GF-D8 (cell line): Measurements from ENCODE around the gene MECR.
"Not testable (repeated sequence)": the region's sequence is repeated elsewhere in the genome, so short reads cannot be mapped to it uniquely, and the experiment has no call there.

Source experiments
- DNase-seq: peaks from one replicate; lab custom pipeline; 2025; lab: John Stamatoyannopoulos, UW

Gene MECR

DNA sequence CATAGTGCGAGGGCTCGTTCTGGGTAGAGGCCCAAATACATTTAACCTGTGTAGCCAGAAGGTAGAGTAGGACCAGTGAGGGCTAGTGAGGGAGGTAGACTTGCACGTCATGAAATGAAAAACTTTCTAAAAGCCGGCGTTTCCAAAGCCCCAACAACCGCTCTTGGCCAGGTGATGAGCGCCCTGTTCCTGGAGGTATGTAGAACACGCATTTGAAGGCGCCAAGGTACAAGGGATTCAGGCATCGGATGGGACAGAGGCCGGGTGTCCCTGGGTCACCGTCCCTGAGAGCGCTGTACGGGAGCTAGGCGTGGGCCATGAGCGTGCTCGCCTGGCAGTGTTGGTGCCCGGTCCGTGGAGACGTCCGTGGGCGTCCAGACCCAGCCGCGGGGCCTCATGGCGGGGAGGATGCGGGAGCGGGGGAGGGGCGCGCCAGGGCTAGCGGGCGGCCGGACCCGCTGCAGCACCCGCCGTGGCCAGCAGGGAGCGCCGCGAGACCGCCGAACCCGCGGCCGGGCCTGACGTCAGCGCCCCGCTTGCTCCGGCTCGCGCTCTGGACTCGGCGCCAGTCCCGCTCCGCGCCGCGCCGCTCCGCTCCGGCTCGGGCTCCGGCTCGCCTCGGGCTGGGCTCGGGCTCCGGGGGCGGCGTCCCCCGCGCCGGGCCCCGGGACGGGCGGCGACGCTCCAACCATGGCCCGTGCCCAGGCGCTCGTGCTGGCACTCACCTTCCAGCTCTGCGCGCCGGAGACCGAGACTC, 5.4 kb upstream of the MECR start, which contains the start of gene PTPRU:
PTPRU (plus strand) TSS at position 568 of the 757 bp plus-strand sequence; CDS start at position 691, 123 bp downstream.
- peak; percentile 5 for DNase-seq

DNA sequence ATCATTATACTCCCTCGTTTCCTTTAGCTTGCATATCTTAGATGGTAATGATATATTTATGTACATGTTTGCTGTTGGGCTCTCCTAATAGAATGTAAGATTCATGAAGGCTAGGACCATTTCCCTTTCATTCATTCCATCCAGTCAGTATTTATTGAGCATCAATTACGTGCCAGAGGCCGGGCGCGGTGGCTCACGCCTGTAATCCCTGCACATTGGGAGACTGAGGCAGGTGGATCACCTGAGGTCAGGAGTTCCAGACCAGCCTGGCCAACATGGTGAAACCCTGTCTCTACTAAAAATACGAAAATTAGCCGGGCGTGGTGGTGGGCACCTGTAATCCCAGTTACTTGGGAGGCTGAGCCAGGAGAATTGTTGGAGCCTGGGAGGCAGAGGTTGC, 4.1 kb upstream of the MECR start:
- not testable (repeated sequence) for DNase-seq

DNA sequence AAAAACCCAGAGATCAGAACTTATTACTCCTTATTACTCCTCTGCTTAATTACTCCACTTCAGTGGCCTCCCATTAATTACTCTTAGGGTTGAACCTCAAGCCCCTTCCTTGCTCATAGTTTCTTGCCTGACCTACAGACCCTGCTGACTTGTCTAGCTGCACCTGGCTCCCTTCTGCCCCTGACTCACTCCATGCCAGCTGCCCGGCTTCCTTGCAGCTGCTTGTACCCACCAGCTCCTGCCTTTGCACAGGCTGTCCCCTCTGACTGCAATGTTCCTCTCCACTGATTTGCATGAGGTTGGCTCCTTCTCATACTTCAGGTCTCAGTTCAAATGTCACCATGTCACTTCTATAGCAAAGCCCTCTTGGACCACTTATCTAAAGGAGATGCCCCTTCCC, 3.7 kb upstream of the MECR start:
- no peak for DNase-seq

DNA sequence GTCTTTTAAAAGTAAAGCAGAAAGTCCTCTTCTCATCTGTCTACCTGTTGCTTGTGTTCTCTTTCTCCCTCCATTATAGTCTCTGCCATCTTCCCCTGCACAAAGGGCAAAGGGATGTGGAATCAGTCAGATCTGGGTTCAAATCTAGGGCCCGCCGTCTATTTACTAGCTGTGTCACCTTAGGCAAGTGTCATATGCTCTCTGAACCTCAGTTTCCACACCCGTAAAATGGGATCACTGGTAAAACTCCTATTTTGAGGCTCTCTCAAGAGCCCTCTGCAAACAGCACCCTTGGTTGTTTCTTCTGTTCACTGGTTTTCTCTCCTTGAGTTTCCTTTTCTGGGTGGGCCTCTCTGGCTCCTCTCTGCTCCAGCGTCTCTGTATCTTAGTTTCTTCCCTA, 3.0 kb upstream of the MECR start:
- DNase-seq, result no peak

DNA sequence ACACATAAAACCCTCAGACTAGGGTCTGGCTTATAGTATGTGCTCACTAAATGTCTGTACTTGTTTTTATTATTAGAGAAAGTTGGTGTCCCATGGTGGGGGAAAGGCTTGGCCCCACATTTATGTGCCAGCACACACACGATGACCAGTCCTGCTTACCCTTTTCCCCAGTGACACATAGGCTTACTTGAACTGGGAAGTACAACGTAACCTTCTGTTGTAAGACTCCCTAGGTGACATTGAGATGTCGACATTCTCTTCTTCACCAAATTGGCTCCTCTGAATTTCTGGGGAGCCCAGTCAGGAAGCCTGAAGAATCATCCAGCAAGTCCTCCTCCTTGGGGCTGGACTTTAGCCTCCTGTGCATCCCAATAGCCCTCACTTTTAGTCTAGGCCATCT, 1.7 kb upstream of the MECR start:
- no peak for DNase-seq

DNA sequence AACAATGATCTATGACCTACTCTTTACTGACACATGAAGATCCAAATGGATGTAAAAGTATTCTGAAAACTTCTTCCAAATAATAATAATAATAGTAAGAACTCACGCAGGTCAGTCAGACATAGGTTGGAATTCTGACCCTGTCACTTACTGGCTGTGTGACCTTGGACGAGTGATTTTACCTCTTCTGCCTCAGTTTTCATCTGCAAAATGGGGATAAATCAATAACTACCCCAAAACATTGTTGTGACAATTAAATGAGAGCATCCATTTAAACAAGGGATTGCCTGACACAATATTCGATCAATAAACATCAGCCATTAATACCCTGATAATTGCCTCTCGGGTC, 556 bp downstream of the MECR start:
- DNase-seq, result no peak

DNA sequence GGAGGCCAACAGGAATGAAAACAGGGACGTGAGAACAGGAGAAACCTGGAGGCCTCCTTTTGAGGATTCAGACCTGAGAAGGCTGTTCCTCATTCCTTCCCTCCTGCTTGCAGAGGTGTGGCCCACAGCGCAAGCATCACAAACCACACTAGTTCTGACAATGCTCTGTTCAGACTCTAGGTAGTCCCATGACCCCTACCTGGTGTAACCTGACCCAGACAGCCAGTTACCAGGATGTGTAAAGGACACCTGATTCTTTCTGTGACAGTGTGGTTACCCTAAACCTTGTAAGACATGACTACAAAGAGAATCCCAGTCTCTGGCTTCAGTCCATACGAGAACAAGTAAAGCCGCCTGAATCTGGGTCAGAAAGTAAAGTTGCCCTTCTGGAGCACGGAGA, 3.2 kb downstream of the MECR start:
- DNase-seq, result no peak

DNA sequence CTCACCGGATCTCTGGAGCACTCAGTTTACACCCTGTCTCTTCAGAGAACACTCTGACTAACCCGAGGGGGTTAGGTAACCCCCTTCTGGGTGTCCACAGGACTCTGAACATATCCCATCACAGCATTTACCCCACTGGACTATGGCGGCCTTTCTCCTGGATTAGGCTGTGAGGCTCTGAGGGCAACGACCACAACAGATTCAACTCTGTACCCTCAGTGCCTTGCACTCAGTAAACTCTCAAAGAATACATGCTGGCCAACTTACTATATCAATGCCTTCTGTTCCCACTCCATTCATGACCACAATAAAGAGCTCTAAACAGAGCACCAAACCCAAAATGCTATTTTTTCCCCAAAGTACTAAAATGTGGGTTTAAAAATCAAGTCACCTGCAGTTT, 5.4 kb downstream of the MECR start:
- DNase-seq, result no peak

DNA sequence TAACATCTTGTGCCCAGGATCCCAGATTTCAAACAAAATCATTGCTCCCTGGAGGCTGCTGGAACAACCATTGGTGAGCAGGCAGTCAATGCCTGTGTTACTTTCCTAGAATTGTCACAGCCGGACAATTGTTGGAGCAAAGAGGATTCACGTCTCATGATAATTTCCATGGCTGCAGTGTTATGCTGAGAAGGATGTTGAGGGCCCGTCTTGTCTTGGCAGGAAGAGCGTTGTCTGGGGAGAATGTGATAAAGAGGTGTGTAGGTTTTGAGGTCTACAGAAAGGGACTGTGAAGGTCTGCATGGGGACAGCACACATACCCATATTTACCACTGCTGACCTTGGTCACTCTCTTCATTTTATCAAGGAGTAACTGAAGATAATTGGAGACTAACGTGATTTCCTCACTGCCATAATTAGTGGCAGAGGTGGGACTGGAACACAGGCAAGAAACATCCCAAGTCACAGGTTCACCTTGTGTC, 6.3 kb downstream of the MECR start:
- DNase-seq, result no peak

DNA sequence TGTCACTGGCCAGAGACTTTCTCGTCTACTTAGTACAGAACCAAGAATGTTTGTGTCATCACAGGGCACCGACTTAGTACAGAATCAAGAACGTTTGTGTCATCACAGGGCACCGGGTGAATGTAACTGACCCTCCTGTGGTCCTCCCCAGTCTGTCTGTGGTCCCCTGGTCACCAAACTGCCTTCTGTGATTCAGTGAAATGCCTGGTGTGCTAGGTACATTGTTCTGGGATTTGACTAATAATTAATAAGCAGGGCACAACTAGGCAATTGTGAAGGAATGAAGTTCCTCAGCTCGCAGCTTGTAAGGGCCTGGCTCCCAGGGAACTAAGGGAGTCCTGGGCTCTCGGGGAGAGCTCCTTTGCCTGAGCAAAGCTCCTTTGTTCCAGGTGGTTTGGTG, 7.2 kb downstream of the MECR start:
- DNase-seq, result no peak

DNA sequence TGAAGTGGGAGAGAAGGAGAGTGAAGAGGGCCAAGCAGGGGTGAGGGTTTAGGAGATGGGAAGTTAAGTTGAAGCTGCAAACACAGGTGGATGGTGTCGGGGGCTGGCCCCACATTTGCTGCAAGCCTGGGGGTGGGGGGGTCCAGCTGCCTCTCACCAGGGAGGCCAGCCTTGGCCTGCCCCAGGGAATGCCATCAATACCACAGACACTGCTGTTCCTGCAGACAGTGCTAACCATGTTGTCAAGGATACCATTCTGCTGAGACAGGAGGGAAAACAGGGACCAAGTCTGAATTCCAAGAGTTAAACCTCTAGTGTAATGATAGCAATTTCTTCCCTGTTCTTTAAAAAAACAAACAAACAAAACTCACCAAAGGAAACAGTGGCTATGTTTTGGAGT, 8.0 kb downstream of the MECR start:
- no peak for DNase-seq

DNA sequence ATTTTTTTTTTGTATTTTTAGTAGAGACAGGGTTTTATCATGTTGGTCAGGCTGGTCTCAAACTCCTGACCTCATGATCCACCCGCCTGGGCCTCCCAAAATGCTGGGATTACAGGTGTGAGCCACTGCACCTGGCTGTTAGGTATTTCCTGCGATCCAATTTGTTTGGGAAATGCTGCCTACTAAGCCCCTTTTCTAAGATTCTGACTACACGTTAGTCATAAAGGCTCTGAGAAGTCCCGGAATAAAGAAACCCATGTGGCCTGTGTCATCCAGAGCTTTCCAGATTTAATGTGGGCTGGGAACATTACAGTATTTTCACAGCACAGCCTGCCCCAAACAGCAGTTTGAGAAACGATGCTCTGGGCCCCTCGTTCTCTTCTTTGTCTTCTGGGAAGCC, 8.5 kb downstream of the MECR start:
- DNase-seq, result not testable (repeated sequence)

DNA sequence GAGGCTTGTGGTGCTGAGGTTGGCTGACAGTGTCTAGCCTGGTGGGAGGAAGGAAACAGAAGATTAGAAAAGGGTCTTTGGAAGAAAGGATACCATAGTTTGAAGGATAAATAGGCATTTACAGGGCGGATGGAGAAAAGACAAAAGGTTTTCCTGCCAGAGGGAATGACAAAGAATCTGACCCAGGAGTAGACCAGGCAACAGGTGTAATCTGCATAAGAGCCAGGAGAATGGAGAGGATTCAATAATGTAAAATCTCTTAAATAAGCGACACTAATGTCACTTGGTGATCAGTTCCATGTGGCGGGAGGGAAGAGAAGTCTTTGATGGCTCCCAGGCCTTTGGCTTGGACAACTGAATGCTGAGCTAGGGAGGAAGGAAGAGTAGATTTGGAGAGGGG, 9.4 kb downstream of the MECR start:
- no peak for DNase-seq

DNA sequence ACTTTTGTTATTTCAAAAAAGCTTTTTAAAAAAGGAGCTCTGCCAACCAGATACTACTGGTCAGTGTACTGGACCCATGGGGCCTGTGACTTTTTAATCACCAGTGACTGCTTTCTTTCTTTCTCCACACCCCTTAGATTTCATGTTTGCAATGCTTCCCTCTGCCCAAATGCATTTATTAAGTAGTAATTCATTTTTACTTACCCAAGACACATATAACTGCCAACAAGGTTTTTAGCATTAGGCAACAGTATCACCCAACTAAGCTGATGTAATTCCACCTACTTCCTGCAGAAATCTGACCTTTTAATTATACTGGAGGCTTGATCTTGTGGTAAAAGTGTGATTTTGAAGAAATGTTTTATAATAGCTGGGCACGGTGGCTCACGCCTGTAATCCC, 12.5 kb downstream of the MECR start:
- DNase-seq, result peak; percentile 10

DNA sequence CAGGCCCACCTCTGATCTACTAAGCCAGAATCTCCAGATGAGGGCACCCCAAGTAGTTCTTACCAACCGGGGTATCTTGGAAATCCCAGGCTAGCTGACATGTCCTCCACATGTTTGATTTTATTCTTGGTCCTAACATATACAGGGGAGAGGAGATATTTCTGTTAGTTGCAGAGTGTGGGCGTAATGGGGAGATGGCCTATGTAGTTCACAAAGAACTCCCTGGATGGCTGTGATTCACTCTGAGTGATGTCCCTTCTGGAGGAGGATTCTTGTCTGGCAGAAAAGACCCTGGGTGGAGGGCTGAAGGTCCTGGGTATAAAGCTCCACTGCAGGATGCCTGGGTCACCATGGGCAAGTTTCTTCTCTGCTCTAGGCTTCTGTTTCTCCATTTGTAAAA, 13.1 kb downstream of the MECR start:
- no peak for DNase-seq

DNA sequence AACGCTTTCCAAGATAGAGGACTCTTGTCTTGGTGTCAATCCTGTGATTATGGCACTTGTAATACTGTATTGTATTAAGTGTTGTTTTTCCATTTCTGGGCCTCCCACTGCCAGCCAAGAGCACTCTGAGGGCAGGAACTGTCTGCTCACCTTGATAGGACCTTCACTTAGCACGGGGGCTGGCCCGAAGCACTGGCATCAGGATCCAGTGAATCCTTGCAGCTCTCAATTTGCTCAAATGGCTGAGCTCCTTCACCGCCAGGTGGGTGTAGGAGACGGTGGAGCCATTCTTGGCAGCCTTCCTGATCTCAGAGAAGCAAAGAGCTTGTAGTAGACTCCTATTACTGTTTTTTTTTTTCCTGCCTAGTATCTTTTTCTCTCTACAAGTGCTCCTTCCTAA, 17.7 kb downstream of the MECR start:
- no peak for DNase-seq

DNA sequence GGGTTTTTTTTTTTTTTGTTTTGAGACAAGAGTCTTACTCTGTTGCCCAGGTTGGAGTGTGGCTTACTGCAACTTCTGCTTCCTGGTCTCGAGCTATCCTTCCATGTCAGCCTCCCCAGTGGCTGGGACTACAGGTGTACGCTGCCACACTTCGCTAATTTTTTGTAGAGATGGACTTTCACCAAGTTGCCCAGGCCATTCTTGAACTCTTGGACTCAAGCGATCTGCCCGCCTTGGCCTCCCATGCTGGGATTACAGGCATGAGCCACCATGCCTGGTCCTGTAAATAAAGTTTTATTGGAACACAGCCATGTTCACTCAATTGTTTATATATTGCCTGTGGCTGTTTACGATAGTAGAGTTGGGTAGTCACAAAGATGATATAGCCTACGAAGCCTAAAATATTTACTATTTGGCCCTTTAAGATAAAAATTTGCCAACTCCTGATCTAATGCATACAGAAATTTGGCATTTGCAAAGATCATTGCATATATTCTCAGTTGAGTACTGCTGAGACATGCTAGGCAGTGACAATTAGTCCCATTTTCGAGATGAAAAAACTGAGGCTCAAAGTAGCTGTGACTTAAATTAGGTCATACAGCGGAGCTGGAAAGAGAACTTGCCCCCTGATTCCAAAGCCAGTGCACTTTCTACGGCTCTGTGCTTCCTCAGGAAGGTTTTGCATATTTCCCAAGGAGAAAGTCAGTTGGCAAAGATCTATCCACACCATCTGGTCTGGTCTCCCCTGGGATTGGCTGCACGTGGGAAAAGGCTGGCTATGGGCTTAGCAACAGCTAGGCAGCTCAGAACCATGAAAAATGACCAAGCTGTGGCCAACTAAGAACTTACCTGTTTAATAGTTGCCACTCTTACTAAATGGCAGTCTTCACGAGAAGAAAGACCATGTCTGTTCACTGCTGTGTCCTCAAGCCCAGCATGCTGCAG, 19.4 kb downstream of the MECR start:
- no peak for DNase-seq

DNA sequence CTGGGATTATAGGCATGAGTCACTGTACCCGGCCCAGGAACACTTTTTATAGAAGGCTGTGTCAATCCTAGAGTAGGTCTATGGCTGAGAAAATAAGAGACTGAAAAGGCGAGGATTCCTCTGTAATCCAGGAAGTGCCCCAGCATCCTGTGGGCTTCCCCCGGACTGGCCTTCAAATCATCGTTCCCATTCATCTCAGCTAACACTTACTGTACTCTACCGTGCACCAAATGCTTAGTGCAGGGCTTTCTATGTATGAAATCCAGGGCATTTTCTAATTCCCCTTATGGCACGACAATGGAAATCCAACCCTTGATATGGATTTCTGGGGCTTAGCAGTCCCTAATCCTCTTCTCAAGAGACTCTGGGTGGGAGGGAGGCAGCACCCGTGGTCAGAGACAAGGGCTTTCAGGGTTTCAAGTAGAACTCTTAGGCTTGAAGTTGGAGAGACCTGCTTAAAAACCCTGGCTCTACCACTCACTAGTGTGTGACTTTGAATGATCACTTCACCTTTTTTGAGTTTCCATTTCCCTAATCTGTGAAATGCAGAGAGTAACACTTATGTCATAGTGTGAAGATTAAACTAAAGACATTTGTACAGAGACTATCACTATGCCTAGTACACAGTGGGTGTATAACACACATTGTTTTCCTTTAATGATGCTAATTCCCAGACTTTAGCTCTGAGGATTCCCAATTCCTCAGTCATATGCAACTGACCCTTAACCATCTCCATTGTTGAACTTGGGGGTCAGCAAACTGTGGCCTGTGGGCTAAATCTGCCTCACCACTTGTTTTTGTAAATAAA, 20.3 kb downstream of the MECR start:
- no peak for DNase-seq

DNA sequence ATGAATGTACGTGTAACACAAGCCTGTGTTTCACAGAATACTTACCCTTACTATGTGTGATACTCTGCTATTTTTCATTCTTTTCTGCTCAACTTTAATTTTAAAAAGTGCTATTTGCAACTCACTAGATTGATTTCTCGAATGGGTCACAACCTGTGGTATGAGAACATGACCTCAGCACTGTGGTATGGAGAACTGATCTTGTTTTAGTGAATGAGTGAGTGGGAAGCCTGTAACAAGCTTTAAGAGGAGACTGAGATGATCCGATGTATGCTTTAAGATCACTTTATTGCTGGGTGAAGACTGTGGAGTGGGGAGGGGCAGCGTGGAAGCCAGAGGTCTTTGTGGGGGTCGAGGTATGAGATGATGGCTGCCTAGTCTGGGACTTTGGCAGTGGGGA, 21.6 kb downstream of the MECR start:
- no peak for DNase-seq

DNA sequence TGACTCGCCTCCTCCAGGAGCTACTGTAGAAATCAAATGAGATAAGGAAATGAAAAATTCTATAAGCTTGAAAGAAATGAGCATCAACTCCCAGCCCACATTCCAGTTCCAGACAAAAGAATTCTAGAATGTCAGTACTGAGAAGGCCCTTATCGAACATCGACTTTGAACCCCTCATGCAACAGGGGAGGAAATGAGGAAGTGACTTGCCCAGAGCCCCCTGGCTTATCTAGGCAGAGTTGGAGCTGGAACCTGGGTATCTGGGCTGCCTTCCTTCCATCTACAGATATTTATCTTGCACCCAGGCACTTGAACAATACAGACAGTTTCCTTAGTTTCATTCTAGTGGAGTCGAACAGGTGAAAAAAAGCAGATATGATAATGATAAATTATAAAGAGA, 22.3 kb downstream of the MECR start:
- no peak for DNase-seq

DNA sequence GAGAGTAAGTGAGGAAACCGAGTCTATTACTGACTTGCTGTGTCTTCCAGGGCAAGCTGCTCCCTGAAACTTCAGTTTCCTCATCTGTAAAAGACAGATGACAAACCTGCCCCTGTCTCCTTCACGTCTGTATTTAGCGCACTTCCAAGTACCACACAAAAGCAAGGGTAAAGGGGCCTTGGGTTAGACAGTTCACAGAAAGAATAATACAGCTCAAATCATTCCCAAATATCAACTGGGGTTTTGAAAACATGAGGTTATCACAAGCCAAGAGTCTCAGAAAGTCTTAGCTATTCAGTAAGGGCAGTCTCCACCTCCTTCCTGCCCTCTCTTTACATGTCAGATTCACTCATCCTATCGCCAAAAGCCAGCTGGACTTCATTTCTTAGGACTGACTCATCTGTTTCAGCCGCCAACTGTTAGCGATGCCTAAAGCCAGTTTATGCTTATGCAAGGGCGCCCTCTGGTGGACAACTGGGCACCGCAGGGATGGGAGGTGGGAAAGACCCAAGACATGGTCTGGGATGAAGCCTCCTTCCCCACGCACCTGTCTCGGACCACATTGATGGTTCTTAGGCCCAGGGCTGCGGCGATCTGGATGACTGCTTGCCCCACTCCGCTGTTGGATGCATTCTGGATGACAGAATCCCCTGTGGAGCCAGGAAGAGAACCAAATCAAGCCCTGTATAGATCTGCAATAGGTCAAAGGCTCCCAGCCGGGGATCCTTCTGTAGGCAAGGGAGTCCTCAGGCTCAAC, 28.0 kb downstream of the MECR start:
- DNase-seq, result peak; percentile 62

DNA sequence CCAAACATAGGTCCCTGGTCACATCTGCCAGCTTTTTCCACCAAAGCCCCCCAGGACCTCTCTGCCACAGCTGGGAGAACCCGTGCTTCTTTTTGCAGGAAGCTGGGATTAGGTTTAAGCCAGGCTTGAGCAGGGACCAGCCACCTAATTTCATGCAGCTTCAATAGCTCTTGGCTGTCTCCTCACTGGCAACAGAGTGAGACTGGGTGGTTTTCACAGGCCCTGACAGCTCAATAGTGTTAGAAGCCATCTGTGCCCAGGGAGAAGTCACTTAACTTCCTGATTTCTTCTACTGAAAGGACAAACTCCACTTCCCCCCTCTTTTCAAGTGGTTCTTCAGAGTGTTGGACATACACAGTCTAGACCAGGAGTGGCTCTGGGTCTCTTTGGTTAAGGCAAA, 28.7 kb downstream of the MECR start:
- DNase-seq, result peak; percentile 47
